ENCODE data around the gene ZNF600. TPM values are rescaled to one million over a fixed set of nuclear protein-coding genes. Genes with fewer than 3 reads are reported as not detected.

The ZNF600 gene
- total and polyA plus RNA-seq, 2 of the 13 experiments (the other 11 are each of a cell fraction or from before 2014, with no cell fraction given): 15.0 to 16.4 TPM

DNA sequence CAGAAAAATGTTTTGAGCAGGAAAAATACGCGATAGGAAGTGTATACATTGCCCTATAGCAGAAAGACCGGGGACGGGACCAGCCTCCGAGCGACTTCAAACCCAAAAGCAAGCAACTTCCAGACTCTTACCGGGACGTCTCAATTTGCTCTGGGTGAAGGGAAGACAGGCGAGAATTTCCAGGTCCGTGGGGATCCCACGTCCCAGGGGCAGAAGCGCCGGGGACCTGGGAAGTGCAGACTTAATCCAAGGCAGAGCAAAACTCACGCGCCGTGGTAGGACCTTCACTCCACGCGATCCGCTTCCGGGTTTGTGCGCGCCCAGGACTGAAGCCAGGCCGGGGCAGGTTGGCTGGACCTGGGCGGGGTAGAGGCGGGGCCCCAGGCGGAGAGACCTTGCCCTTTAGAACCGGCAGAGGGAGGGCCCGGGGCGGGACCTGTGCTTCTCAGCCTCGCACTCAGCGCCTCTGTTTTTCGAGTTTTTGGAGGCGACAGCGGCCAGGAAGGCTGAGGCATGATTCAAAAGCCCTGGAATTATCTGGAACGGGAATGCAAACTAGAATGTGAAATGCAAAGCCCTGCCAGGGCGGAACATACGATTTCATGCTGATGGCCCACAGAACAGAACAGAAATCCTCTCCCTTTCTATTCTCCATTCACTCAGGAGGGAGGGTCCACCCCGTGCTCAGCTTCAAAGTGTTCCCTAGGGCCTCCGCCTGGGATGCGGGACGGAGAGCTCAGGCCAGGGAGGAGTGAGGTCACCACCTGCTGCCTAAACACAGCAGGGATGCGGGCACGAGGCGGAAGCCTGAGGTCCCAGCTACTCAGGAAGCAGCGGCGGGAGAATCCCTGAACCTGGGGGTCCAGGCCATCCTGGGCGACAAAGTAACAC lies at the start of gene ZNF600 (continued):
- TF ChIP-seq, protein P1, sequence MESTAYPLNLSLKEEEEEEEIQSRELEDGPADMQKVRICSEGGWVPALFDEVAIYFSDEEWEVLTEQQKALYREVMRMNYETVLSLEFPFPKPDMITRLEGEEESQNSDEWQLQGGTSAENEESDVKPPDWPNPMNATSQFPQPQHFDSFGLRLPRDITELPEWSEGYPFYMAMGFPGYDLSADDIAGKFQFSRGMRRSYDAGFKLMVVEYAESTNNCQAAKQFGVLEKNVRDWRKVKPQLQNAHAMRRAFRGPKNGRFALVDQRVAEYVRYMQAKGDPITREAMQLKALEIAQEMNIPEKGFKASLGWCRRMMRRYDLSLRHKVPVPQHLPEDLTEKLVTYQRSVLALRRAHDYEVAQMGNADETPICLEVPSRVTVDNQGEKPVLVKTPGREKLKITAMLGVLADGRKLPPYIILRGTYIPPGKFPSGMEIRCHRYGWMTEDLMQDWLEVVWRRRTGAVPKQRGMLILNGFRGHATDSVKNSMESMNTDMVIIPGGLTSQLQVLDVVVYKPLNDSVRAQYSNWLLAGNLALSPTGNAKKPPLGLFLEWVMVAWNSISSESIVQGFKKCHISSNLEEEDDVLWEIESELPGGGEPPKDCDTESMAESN (CRISPR knock-in tag; conservative IDR thresholded peaks at IDR 0.05): peak; percentile 74; the same call in 1 of the 2 replicates
- TF ChIP-seq, protein P2, sequence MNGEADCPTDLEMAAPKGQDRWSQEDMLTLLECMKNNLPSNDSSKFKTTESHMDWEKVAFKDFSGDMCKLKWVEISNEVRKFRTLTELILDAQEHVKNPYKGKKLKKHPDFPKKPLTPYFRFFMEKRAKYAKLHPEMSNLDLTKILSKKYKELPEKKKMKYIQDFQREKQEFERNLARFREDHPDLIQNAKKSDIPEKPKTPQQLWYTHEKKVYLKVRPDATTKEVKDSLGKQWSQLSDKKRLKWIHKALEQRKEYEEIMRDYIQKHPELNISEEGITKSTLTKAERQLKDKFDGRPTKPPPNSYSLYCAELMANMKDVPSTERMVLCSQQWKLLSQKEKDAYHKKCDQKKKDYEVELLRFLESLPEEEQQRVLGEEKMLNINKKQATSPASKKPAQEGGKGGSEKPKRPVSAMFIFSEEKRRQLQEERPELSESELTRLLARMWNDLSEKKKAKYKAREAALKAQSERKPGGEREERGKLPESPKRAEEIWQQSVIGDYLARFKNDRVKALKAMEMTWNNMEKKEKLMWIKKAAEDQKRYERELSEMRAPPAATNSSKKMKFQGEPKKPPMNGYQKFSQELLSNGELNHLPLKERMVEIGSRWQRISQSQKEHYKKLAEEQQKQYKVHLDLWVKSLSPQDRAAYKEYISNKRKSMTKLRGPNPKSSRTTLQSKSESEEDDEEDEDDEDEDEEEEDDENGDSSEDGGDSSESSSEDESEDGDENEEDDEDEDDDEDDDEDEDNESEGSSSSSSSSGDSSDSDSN (CRISPR knock-in tag; IDR thresholded peaks at IDR 0.05): peak; percentile 60; the same call in 1 of the 2 replicates
- TF ChIP-seq SPEN (CRISPR knock-in tag; IDR thresholded peaks at IDR 0.05; ENCODE audit: low read depth) (peak; percentile 66; the same call in 1 of the 2 replicates), ZNF337 (CRISPR knock-in tag; IDR thresholded peaks at IDR 0.05; ENCODE audit: borderline replicate concordance, low read depth) (peak; percentile 49; the same call in 1 of the 2 replicates), ZNF121 (CRISPR knock-in tag; IDR thresholded peaks at IDR 0.05) (peak; percentile 73), RBM39 (IDR thresholded peaks at IDR 0.05; ENCODE audit: low read depth, low read length, poor library complexity, severe bottlenecking) (peak; percentile 30), ELF4 (CRISPR knock-in tag; IDR thresholded peaks at IDR 0.05; ENCODE audit: borderline replicate concordance) (peak; percentile 87; the same call in 1 of the 2 replicates), TAF1 (CRISPR knock-in tag; IDR thresholded peaks at IDR 0.05) (peak; percentile 53; the same call in 1 of the 2 replicates), DMAP1 (CRISPR knock-in tag; IDR thresholded peaks at IDR 0.05) (peak; percentile 31; the same call in 1 of the 2 replicates), ELF3 (CRISPR knock-in tag; IDR thresholded peaks at IDR 0.05) (peak; percentile 88), KMT2B (CRISPR knock-in tag; IDR thresholded peaks at IDR 0.05) (peak; percentile 71; the same call in 1 of the 2 replicates), HES4 (CRISPR knock-in tag; IDR thresholded peaks at IDR 0.05; ENCODE audit: borderline replicate concordance) (0 out of 2 replicates have a peak, but pooled peaks have one; percentile 42)
- TF ChIP-seq, protein P3, sequence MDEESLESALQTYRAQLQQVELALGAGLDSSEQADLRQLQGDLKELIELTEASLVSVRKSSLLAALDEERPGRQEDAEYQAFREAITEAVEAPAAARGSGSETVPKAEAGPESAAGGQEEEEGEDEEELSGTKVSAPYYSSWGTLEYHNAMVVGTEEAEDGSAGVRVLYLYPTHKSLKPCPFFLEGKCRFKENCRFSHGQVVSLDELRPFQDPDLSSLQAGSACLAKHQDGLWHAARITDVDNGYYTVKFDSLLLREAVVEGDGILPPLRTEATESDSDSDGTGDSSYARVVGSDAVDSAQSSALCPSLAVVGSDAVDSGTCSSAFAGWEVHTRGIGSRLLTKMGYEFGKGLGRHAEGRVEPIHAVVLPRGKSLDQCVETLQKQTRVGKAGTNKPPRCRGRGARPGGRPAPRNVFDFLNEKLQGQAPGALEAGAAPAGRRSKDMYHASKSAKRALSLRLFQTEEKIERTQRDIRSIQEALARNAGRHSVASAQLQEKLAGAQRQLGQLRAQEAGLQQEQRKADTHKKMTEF (CRISPR knock-in tag; IDR thresholded peaks at IDR 0.05): peak; percentile 66
- TF ChIP-seq, protein P4, sequence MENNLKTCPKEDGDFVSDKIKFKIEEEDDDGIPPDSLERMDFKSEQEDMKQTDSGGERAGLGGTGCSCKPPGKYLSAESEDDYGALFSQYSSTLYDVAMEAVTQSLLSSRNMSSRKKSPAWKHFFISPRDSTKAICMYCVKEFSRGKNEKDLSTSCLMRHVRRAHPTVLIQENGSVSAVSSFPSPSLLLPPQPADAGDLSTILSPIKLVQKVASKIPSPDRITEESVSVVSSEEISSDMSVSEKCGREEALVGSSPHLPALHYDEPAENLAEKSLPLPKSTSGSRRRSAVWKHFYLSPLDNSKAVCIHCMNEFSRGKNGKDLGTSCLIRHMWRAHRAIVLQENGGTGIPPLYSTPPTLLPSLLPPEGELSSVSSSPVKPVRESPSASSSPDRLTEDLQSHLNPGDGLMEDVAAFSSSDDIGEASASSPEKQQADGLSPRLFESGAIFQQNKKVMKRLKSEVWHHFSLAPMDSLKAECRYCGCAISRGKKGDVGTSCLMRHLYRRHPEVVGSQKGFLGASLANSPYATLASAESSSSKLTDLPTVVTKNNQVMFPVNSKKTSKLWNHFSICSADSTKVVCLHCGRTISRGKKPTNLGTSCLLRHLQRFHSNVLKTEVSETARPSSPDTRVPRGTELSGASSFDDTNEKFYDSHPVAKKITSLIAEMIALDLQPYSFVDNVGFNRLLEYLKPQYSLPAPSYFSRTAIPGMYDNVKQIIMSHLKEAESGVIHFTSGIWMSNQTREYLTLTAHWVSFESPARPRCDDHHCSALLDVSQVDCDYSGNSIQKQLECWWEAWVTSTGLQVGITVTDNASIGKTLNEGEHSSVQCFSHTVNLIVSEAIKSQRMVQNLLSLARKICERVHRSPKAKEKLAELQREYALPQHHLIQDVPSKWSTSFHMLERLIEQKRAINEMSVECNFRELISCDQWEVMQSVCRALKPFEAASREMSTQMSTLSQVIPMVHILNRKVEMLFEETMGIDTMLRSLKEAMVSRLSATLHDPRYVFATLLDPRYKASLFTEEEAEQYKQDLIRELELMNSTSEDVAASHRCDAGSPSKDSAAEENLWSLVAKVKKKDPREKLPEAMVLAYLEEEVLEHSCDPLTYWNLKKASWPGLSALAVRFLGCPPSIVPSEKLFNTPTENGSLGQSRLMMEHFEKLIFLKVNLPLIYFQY (CRISPR knock-in tag; IDR thresholded peaks at IDR 0.05; ENCODE audit: borderline replicate concordance): peak; percentile 68
- TF ChIP-seq, protein P5, sequence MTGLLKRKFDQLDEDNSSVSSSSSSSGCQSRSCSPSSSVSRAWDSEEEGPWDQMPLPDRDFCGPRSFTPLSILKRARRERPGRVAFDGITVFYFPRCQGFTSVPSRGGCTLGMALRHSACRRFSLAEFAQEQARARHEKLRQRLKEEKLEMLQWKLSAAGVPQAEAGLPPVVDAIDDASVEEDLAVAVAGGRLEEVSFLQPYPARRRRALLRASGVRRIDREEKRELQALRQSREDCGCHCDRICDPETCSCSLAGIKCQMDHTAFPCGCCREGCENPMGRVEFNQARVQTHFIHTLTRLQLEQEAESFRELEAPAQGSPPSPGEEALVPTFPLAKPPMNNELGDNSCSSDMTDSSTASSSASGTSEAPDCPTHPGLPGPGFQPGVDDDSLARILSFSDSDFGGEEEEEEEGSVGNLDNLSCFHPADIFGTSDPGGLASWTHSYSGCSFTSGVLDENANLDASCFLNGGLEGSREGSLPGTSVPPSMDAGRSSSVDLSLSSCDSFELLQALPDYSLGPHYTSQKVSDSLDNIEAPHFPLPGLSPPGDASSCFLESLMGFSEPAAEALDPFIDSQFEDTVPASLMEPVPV (CRISPR knock-in tag; IDR thresholded peaks at IDR 0.05): peak; percentile 35; the same call in 1 of the 2 replicates

Measured in HepG2 (cell line).